ENCODE results near the gene CACNB1.

GRCh38 chr17:39217734-39218369 lies 20.4 kb upstream of the CACNB1 start:
- TF ChIP-seq ZNF174 (tag by site-specific recombination; IDR thresholded peaks at IDR 0.05) (no peak), ZNF350 (tag by site-specific recombination; IDR thresholded peaks at IDR 0.05) (no peak), ZNF266 (tag by site-specific recombination; IDR thresholded peaks at IDR 0.05; ENCODE audit: low read depth) (no peak), CTCF (tag by site-specific recombination; IDR thresholded peaks at IDR 0.05) (no peak), ZNF580 (tag by site-specific recombination; IDR thresholded peaks at IDR 0.05) (no peak), IKZF3 (tag by site-specific recombination; IDR thresholded peaks at IDR 0.05) (no peak), ZFP37 (tag by site-specific recombination; IDR thresholded peaks at IDR 0.05) (no peak), ZBTB1 (tag by site-specific recombination; IDR thresholded peaks at IDR 0.05) (no peak), ATF2 (tag by site-specific recombination; IDR thresholded peaks at IDR 0.05; ENCODE audit: low read depth) (no peak), ZNF146 (tag by site-specific recombination; IDR thresholded peaks at IDR 0.05) (no peak)

Measured in HEK293 (cell line).